D721Med (cell line): ENCODE data around the gene HIBADH.

ENCODE experiments used
- DNase-seq: peaks from one replicate; pipeline ENCODE4 v3.0.0; 2011; ENCODE audit warnings: low spot score; ENCODE audit not compliant: insufficient read length
- FAIRE-seq: peaks from 2 replicates; lab custom pipeline; 2011; peaks lifted over from hg19 to GRCh38; lab: Jason Lieb, UNC
- TF ChIP-seq, protein P1 (sequence below): IDR thresholded peaks from 2 replicates; pipeline ENCODE4 v1.5.1; 2012; ENCODE audit warnings: mild to moderate bottlenecking, control low read depth; ENCODE audit not compliant: insufficient read depth; ENCODE audit errors: missing control alignments

The HIBADH gene

DNA sequence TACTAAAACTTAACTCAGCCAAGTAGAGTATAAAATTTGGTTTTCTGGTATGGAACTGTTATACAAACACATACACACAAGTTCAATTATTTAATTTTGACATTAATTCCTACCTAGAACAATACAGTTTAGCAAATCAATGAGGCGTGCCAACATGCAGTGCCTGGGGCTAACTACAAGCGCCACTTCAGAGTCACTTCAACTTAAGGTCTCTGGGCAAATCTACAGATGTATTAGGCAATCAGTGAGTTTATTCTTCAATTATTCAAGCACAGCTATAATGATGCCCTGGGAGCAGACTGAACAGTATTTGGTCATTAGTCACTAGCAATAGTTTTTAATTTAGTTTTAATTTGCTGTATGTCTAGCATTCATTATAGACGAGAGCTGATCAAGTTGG, 51.6 kb downstream of the HIBADH start:
- TF ChIP-seq, protein P1, sequence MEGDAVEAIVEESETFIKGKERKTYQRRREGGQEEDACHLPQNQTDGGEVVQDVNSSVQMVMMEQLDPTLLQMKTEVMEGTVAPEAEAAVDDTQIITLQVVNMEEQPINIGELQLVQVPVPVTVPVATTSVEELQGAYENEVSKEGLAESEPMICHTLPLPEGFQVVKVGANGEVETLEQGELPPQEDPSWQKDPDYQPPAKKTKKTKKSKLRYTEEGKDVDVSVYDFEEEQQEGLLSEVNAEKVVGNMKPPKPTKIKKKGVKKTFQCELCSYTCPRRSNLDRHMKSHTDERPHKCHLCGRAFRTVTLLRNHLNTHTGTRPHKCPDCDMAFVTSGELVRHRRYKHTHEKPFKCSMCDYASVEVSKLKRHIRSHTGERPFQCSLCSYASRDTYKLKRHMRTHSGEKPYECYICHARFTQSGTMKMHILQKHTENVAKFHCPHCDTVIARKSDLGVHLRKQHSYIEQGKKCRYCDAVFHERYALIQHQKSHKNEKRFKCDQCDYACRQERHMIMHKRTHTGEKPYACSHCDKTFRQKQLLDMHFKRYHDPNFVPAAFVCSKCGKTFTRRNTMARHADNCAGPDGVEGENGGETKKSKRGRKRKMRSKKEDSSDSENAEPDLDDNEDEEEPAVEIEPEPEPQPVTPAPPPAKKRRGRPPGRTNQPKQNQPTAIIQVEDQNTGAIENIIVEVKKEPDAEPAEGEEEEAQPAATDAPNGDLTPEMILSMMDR: no peak
- DNase-seq (no peak), FAIRE-seq (no peak)

DNA sequence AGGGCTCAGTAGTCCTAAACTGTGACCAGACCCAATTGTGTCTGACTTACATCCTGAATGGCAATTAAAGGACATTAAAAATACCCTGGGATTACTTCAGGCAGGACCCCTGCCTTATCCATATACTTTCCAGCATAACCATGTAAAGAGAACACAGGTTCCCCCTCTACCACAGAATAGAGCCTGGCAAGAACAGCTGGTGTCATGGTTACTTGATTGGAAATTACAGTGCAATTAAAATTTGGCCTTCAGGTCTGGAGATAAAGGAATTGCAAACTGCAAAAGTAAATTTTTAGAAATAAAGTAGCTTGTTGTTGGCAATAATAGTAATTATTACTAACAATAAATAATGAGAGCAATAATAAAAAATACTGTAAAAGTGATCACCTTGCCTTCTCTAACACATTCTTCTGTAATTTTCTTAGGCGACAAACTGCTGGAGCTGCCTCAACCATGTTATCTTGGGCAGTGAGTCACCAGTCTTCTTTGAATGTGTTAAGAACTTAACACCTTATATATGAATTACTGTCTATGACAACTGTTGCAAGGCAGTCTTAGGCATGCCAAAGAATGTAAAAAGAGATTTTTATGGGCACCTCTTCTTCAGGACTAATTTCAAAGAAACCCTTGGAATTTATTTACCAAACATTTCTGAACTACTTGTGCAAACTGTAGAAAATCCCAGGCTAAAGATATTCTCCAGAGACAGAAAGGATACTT, 53.7 kb downstream of the HIBADH start:
- no peak for DNase-seq
- FAIRE-seq: no peak

DNA sequence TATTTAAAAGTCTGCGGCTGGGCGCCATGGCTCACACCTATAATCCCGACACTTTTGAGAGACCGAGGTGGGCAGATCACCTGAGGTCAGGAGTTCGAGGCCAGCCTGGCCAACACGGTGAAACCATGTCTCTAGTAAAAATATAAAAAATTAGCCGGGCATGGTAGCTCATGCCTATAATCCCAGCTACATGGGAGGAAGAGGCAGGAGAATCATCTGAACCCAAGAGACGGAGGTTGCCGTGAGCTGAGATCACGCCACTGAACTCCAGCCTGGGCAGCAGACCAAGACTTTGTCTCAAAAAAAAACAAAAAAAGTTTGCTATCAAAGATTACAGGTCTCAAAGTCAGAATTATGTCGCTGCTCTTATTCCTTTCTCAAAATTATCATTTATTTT, 55.5 kb downstream of the HIBADH start:
- FAIRE-seq: no peak
- no peak for DNase-seq
- TF ChIP-seq, protein P1: no peak

More for the DNA sequence above, 53.7 kb downstream of the HIBADH start:
- TF ChIP-seq, protein P1: no peak

DNA sequence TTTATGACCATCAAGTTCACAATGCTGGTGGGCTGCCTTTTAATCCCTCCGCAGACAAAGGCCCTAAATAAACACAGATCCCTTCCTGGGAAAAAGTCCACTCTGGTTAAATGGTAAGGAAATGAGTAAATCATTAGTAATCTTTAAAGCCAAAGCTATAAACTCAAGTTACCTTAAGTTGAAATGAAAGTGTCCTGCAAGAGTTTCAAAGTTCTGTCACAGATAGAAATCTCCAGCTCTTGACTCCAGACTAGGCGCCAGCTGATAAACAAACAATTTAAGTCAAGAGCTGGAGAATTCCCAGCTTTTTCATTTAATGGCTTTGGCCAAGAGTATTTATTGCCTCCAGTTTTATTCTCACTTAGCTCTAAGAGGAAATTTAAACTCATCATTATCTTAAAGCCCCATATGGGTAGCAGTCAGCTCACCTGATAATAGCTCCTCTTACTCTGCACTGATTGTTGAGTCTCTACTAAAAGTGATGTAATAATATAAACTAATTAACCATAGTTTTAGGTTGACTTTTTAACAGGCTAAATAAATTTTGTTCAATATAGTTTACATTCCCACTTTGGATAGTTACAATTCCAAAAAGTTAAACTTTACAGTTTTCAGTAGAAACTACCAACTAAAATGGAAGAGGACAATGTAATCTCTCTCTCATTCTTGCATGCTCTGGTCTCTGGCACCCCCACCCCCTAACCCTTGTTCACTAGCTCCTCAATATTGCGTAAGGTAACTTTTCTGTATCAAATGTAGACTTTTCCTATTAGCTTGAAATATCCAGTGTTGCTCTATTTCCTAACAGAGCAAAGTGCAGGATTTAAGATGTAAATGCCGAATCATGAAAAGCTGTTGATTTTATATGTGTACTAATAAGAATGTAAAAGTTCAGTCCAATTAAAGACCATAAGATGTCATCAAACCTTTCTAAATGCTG, 56.1 kb downstream of the HIBADH start:
- DNase-seq (no peak), FAIRE-seq (no peak)
- TF ChIP-seq, protein P1: no peak

DNA sequence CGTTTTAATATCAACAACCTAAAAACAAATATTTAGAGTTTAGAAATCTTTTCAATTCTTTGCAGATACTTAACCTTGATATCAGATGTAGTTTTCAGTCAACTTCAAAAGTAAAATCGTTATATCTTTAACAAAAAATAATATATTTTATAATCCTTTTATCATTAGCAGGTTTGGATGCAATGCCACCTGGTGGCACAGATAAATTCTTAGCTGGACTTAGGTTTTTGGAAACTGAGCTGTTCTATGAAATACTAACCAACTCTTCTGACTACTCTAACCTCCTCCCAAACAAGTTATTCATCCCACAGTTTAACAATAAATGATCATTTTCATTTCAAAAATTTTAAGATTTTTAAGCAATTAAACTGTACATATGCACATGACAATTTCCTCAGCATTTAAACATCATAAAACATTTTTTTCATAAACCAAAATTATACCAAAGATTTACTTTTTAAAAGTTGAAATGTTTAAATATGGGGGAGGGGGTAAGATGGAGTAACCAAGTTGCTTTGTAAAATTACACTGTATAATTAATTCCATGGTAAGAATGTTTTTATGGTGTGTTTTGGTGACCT, 56.9 kb downstream of the HIBADH start:
- DNase-seq (no peak), FAIRE-seq (no peak)
- TF ChIP-seq, protein P1: peak; percentile 45

DNA sequence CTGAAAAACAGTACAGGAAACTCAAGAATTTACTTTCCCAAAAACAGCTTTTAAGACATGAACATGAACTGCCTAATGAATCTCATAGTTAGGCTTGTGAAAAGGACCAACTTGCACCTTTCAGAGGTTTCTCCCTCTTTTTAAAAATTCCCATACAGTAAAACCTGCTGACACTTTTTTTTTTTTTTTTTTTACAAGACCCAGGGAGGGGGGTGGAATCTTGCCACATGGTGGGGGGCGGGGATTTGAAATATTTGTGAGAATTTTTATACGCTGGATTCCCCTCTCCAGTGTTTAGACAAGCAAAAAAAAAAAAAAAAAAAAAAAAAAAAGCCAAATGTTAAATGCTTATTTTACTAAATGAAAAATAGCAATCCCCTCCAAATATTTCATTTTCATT, 57.4 kb downstream of the HIBADH start:
- DNase-seq: no peak
- TF ChIP-seq, protein P1: no peak
- FAIRE-seq: no peak
